ES-I3 (cell line): ENCODE results near the gene MIF4GD.
"Not testable (repeated sequence)": the region's sequence is repeated elsewhere in the genome, so short reads cannot be mapped to it uniquely, and the experiment has no call there.

Experiments used
- H3K36me3 ChIP-seq: 2 replicates; pipeline ENCODE4 v1.6.1; 2013; ENCODE audit warnings: mild to moderate bottlenecking, low read length, control low read depth, moderate library complexity; ENCODE audit not compliant: insufficient read depth
- H3K4me1 ChIP-seq: 2 replicates; pipeline ENCODE4 v1.6.1; 2013; ENCODE audit warnings: mild to moderate bottlenecking, control low read depth, low read length; ENCODE audit not compliant: insufficient read depth
- H3K9ac ChIP-seq: 2 replicates; pipeline ENCODE4 v1.6.1; 2013; ENCODE audit warnings: low read depth, mild to moderate bottlenecking, low read length, moderate library complexity
- H3K9me3 ChIP-seq: 2 replicates; pipeline ENCODE4 v1.6.1; 2013; ENCODE audit warnings: mild to moderate bottlenecking, low read length, moderate library complexity; ENCODE audit not compliant: control insufficient read depth, insufficient read depth

Gene MIF4GD

DNA sequence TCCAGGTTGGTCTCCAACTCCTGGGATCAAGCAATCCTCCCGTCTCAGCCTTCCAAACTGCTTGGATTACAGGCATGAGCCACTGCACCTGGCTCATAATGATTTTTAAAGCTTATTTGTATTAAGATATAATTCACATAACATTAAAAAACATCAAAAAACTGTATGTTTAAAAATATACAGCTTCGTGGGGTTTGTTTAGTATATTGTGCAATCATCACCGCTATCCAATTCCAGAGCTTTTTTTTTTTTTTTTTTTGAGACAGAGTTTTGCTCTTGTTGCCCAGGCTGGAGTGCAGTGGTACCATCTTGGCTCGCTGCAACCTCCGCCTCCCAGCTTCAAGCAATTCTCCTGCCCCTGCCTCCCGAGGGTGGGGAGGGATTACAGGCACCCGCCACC is 29.2 kb upstream of the MIF4GD start:
- no peaks in the 10 kb centered on the region for H3K4me1 ChIP-seq
- no peaks in the 10 kb centered on the region for H3K9me3 ChIP-seq
- H3K9ac ChIP-seq: no peak overlapping the region
- no peaks in the 10 kb centered on the region for H3K36me3 ChIP-seq

DNA sequence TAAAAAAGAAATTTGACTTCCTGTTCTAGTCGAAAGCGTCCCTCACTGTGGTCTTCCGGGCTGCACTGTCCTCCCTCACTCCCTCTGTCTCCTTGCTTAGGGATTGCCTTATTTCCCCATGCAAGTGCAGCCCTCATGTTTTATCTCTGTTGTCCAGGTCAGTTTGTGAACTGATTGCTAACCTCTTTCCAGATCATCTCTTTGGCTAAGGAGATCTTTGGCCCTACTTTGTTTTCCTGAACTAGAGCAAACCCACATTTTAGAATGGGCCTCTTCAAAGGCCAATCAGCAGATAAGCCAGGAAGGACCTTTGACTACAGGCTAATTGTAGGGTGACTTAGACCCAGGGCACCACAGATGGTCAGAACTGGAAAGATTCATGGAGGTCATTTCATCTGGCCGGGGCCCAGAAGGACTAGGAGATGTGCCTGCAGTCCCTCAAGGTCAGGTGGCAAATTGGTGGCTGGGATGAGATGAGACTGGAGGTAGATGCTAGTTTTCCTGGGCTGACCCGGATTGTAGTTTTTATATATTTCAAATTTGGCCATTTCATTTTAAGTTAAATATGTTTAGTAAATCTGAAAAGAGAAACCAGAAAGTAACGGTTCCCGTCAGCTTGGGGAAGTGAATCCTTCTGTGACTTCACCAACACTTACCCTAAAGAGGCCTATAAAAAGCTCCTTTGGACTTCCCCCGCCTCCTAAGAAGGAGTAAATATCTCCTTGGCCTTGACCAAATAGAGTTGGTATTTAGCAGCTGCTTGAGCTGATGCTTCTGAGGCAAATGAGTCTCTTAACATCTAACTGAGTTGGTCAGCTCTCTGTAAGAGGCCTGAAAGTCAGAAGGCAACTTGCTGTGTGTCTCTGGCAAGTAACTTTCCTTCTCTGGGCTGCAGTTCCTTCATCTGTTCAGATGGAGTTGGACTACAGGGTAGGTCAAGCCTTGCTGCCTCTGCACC is 24.4 kb upstream of the MIF4GD start:
- no peaks in the 10 kb centered on the region for H3K36me3 ChIP-seq
- no peaks in the 10 kb centered on the region for H3K4me1 ChIP-seq
- H3K9ac ChIP-seq: no peak overlapping the region
- H3K9me3 ChIP-seq: no peaks in the 10 kb centered on the region

DNA sequence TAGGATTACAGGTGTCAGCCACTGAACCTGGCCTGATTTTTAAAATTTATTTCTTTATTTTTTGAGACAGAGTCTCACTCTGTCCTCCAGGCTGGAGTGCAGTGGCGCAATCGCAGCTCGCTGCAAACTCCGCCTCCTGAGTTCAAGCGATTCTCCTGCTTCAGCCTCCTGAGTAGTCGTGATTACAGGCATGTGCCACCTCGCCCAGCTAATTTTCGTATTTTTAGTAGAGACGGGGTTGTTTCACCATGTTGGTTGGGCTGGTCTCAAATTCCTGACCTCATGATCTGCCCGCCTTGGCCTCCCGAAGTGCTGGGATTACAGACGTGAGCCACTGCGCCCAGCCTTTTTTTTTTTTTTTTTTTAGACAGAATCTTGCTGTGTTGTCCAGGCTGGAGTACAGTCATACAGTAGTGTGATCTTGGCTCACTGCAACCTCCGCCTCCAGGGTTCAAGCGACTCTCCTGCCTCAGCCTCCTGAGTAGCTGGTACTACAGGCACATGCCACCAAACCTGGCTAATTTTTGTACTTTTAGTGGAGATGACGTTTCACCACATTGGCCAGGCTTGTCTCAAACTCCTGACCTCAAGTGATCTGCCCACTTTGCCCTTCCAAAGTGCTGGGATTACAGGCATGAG is 21.9 kb upstream of the MIF4GD start:
- not testable (repeated sequence) for H3K9ac ChIP-seq, H3K9me3 ChIP-seq, H3K36me3 ChIP-seq, H3K4me1 ChIP-seq

DNA sequence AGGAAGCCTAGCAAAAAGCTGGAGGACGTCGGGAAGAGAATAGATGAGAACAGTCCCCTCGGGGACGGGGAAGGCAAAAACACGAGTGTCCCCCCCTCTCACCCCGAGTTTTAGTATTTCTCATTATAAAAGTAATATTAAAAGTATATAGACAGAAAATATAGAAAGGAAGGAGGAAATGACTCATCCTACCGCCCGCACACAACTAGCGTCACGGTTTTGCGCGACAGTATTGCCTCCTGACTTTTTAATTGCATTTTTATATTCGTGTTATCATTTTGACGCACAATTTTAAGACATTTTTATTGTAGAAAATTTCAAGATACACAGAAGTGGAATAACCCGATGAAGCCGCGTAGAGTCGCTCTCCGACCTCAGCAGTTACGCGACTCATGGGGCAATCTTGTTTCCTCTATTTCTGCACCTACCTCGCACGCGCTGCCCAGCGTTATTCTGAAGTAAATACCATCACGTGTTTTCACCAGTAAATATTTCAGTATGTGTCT is 18.9 kb upstream of the MIF4GD start:
- no peaks in the 10 kb centered on the region for H3K9me3 ChIP-seq
- no peaks in the 10 kb centered on the region for H3K4me1 ChIP-seq
- 0 out of 2 replicates have a peak, but pooled peaks cover 5% of the 10 kb centered on the region for H3K36me3 ChIP-seq
- peak overlapping the region; percentile 66 for H3K9ac ChIP-seq

DNA sequence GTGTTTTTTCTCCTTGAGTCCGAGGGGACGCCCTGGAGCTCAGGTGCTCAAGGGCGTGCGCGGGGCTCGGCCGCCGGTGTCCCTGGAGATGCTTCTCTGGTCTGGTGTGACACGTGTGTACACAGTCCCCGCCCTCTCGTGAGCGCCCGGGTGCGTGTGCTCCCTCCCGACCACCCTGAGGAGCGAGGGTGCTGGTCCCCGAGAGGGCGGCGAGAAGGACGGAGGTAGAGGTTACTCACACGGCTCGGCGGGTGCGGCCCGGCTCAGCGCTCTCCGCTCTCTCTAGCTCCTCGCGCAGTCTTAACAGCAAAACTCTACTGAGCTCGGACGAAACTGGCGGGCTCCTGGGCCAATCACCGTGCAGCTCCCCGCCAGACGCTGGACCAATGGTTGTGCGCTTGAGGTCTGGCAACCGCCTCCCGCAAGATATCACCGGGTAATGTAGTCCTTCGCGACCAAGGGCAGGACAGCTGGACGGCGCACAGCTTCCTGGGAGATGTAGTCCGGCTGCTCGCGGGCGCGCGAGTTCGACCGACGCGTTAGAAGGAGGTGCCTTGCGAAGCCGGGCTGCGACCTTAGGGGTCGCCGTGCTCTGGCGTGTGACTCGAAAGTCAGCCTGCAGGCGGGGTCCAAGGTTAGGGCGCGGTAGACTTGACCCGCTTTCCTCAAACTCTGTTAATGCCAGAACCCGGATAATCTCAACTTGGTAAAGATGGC is 18.2 kb upstream of the MIF4GD start, which contains the start of gene SLC25A19:
Gene SLC25A19, minus strand, starts transcription at position 319 of the 717 bp plus-strand sequence. CDS start 2,669 bp downstream, outside the sequence.
- H3K36me3 ChIP-seq: 0 out of 2 replicates have a peak, but pooled peaks cover 5% of the 10 kb centered on the region
- H3K9ac ChIP-seq: peak within 1 kb of the TSS; percentile 79
- H3K4me1 ChIP-seq: no peaks in the 10 kb centered on the region
- no peaks in the 10 kb centered on the region for H3K9me3 ChIP-seq

DNA sequence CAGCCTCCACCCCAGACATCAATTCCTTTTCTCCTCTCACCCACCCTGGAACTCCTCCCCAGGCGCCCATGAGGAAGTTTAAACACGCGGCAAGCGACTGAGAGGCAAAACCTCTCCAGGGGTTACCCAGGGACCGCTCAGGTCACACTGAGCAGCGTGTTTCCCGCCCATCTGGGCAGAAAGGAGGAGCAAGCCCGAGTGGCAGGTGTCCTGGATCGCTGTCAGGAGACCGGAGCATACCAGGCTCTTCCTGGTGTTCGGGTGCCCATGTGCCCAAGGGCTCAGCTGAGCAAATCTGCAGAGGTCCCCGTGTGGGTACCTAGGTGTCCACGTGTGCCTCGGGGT is 17.7 kb upstream of the MIF4GD start:
- 0 out of 2 replicates have a peak, but pooled peaks cover 5% of the 10 kb centered on the region for H3K36me3 ChIP-seq
- peak overlapping the region; percentile 79 for H3K9ac ChIP-seq
- no peaks in the 10 kb centered on the region for H3K9me3 ChIP-seq
- no peaks in the 10 kb centered on the region for H3K4me1 ChIP-seq

DNA sequence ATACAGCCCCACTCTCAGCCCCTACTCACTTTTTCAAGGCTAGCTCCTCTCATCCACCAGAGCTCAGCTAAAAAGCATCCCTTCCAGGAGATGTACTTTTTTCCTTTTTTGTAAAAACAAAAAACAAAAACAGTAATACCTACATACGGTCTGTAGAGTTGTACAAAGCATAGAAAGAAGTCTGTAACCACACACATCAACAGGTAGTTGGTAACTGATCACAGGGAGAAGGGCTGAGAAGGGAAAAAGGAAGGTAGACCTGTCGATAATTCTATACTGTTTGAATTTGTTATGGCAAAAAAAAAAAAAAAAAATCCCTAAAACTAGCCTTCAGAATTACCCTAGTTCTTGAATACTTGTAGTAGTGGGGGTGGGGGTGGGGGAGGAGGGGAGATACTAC is 17.3 kb upstream of the MIF4GD start:
- Histone ChIP-seq H3K36me3 (0 out of 2 replicates have a peak, but pooled peaks cover 5% of the 10 kb centered on the region), H3K9me3 (no peaks in the 10 kb centered on the region), H3K4me1 (no peaks in the 10 kb centered on the region), H3K9ac (peak overlapping the region; percentile 79)

DNA sequence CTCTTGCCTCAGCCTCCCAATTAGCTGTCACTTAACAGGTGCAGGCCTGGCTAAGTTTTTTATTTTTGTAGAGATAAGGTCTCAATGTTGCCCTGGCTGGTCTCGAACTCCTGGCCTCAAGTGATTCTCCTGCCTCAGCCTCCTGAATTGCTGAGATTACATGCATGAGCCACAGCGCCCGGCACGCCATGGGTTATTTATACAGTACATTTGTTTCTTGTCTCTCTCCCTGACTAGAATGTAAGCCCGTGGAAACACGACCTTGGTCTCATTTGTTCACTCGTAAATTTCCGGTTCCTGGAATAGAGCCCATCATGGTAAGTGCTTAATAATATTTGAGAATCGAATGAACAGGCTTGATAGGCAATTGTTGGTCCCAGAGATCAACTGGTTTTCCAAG is 16.2 kb upstream of the MIF4GD start:
- H3K36me3 ChIP-seq: 0 out of 2 replicates have a peak, but pooled peaks cover 5% of the 10 kb centered on the region
- H3K9ac ChIP-seq: no peak overlapping the region
- no peaks in the 10 kb centered on the region for H3K4me1 ChIP-seq
- no peaks in the 10 kb centered on the region for H3K9me3 ChIP-seq

DNA sequence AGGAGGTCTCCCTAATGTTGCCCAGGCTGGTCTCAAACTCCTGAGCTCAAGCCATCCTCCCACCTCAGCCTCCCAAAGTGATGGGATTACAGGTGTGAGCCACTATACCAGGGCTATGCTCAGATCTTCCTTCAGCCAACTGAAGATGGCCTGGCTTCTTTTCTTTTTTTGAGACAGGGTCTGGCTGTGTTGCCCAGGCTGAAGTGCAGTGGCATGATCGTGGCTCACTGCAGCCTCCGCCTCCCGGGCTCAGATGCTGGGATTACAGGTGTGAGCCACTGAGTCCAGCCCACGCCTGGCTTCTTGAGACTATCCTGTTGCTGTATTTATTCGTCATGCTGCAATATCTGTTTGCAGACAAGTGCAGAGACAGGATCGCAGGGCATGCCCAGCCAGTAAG is 14.1 kb upstream of the MIF4GD start:
- H3K36me3 ChIP-seq: 0 out of 2 replicates have a peak, but pooled peaks cover 5% of the 10 kb centered on the region
- no peaks in the 10 kb centered on the region for H3K9me3 ChIP-seq
- H3K4me1 ChIP-seq: no peaks in the 10 kb centered on the region
- H3K9ac ChIP-seq: no peak overlapping the region

DNA sequence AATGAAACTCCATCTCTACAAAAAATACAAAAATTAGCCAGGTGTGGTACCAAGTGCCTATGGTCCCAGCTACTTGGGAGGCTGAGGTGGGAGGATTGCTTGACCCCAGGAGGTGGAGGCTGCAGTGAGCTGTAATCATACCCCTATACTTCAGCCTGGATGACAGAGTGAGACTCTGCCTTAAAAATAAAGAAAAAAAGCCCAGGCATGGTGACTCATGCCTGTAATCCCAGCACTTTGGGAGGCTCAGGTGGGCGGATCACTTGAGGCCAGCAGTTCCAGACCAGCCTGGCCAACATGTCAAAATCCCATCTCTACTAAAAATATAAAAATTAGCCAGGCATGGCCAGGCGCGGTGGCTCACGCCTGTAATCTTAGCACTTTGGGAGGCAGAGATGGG is 9.2 kb upstream of the MIF4GD start:
- H3K9me3 ChIP-seq, H3K9ac ChIP-seq, H3K36me3 ChIP-seq, H3K4me1 ChIP-seq: not testable (repeated sequence)

DNA sequence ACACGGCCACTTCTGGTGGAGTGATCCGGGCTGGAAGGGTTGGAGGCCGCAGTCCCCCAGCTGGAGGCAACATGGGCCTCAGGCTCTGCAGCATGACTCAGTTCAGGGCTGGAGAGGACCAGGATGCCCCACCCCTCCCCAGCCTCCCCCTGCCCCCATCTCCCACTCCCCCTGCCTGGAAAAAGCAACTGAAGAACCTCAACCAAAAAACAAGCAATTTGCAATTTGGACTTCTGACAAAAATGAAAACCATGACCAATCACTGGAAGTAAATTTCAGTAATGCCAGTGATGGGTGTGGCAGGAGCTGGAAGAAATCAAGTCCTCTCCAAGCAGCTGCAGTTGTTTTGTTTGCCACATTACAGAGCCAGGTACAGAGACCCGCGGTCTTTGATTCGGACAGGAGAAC is 6.6 kb upstream of the MIF4GD start:
- H3K9me3 ChIP-seq: no peaks in the 10 kb centered on the region

DNA sequence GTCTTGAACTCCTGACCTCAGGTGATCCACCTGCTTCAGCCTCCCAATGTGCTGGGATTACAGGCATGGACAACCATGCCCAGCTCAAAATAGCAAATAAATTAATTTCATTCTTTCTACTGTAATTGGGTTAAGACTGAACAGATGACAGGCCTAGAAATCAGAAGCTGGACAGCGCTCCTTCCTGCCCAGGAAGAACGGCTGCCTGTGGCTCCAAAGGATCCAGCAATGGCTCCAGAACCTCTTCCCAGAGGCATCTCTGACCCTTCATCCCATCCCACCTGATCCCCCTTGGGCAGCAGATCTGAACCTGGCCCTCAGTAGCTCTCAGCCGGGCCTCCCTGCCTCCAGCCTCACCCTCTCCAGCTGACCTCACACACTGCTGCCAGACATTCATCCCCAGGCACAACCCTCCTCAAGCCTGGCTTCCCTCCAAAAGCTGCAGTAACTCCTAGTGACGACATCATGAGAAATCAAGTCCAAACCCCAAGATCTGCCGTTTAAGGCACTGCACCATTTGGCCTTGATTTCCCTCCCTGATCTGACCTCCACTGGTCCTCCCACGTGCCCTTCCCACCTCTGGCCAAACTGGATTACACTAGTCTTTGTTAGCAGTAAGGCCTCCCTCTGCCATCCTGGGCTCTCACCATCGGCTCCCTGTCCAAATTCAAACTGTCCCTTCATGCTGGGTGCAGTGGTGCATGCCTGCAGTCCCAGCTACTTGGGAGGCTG is 3.1 kb upstream of the MIF4GD start:
- H3K36me3 ChIP-seq: 0 out of 2 replicates have a peak, but pooled peaks cover 6% of the 10 kb centered on the region
- no peaks in the 10 kb centered on the region for H3K9me3 ChIP-seq
- no peaks in the 10 kb centered on the region for H3K4me1 ChIP-seq
- H3K9ac ChIP-seq: no peak overlapping the region

More for the DNA sequence above, 6.6 kb upstream of the MIF4GD start:
- H3K4me1 ChIP-seq: no peaks in the 10 kb centered on the region
- H3K36me3 ChIP-seq: 0 out of 2 replicates have a peak, but pooled peaks cover 6% of the 10 kb centered on the region
- no peak overlapping the region for H3K9ac ChIP-seq

DNA sequence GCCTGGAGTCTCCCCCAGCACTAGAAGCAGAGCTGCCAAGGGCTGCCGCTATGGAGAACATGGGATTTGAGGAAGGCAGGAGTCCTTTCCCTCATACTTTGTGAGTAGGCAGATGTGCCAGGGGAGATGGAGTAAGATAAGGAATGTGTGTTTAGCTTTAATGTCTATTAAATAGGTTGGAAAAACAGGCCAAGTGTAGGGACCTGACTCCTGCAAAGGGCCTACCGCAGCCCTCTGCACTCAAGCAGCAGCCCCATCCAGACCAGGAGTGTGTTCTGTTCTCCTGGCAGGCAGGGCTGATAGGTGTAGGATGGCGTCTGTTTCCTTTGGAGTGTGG is 1.8 kb upstream of the MIF4GD start:
- Histone ChIP-seq H3K9ac (no peak overlapping the region), H3K36me3 (0 out of 2 replicates have a peak, but pooled peaks cover 6% of the 10 kb centered on the region)

More for the DNA sequence above, 1.8 kb upstream of the MIF4GD start:
- no peaks in the 10 kb centered on the region for H3K9me3 ChIP-seq
- peaks cover 3% of the 10 kb centered on the region; the same call in 1 of the 2 replicates for H3K4me1 ChIP-seq
